ENCODE measurements around the gene FIZ1.

FIZ1 gene

GRCh38 chr19:55635856-55636440, 36.6 kb upstream of the FIZ1 start:
- no peak for DNase-seq (ENCODE audit: low read depth in 3 of 3)

GRCh38 chr19:55635334-55635717, 36.0 kb upstream of the FIZ1 start:
- DNase-seq (ENCODE audit: low read depth in 3 of 3): no peak

GRCh38 chr19:55633861-55634260, 34.5 kb upstream of the FIZ1 start:
- no peak for DNase-seq (ENCODE audit: low read depth in 3 of 3)

GRCh38 chr19:55632463-55632834, 33.1 kb upstream of the FIZ1 start:
- peak; percentile 74 to 92 (median 77) for DNase-seq (ENCODE audit: low read depth in 3 of 3)

- peak in 1 of 3 experiments; percentile 41 for DNase-seq (ENCODE audit: low read depth in 3 of 3)
Measured at GRCh38 chr19:55626350-55626749, 27.0 kb upstream of the FIZ1 start.

GRCh38 chr19:55625004-55625326, 25.6 kb upstream of the FIZ1 start:
- DNase-seq (ENCODE audit: low read depth in 3 of 3): no peak

- DNase-seq (ENCODE audit: low read depth in 3 of 3): peak; percentile 87 to 91 (median 88)
Measured at GRCh38 chr19:55624109-55625003, 25.0 kb upstream of the FIZ1 start, which contains the start of gene ZNF784. ZNF784 (minus strand) TSS chr19:55624566; CDS start chr19:55624561, 5 bp downstream.

GRCh38 chr19:55623561-55623960, 24.2 kb upstream of the FIZ1 start:
- DNase-seq (ENCODE audit: low read depth in 3 of 3): no peak

- DNase-seq (ENCODE audit: low read depth in 3 of 3): no peak
Measured at GRCh38 chr19:55623130-55623529, 23.8 kb upstream of the FIZ1 start.

GRCh38 chr19:55622242-55622969, 23.1 kb upstream of the FIZ1 start:
- DNase-seq (ENCODE audit: low read depth in 3 of 3): no peak

GRCh38 chr19:55621673-55622231, 22.4 kb upstream of the FIZ1 start:
- no peak for DNase-seq (ENCODE audit: low read depth in 3 of 3)

GRCh38 chr19:55621205-55621672, 21.9 kb upstream of the FIZ1 start:
- DNase-seq (ENCODE audit: low read depth in 3 of 3): no peak

- DNase-seq (ENCODE audit: low read depth in 3 of 3): no peak
Measured at GRCh38 chr19:55620410-55621204, 21.3 kb upstream of the FIZ1 start.

GRCh38 chr19:55619286-55619685, 20.0 kb upstream of the FIZ1 start:
- no peak for DNase-seq (ENCODE audit: low read depth in 3 of 3)

GRCh38 chr19:55618426-55618825, 19.1 kb upstream of the FIZ1 start:
- no peak for DNase-seq (ENCODE audit: low read depth in 3 of 3)

- no peak for DNase-seq (ENCODE audit: low read depth in 3 of 3)
Measured at GRCh38 chr19:55617426-55617825, 18.1 kb upstream of the FIZ1 start.

GRCh38 chr19:55616395-55616875, 17.1 kb upstream of the FIZ1 start:
- DNase-seq (ENCODE audit: low read depth in 3 of 3): no peak

- no peak for DNase-seq (ENCODE audit: low read depth in 3 of 3)
Measured at GRCh38 chr19:55615543-55616394, 16.5 kb upstream of the FIZ1 start.

GRCh38 chr19:55614711-55615542, 15.6 kb upstream of the FIZ1 start:
- no peak for DNase-seq (ENCODE audit: low read depth in 3 of 3)
